GM19455 (cell line): ENCODE measurements around the gene ZNF20.

Experiments used
- ATAC-seq: cut with Tn5 transposase; IDR thresholded peaks from one replicate; pipeline ENCODE4 v1.9.1; 2021; ENCODE audit not compliant: unreplicated experiment

ZNF20 gene

GRCh38 chr19:12139885-12140544 lies at the start of gene ZNF20:
Gene ZNF20, minus strand, starts transcription at chr19:12140350. Its CDS starts 168 bp downstream, at chr19:12140182.
- peak; percentile 91 for ATAC-seq

- ATAC-seq, result no peak
Measured at GRCh38 chr19:12187625-12188024, 47.5 kb upstream of the ZNF20 start.

GRCh38 chr19:12180377-12180776 lies 40.2 kb upstream of the ZNF20 start:
- no peak for ATAC-seq

GRCh38 chr19:12166626-12167025 lies 26.5 kb upstream of the ZNF20 start:
- ATAC-seq, result no peak

GRCh38 chr19:12163826-12164225 lies 23.7 kb upstream of the ZNF20 start:
- no peak for ATAC-seq

GRCh38 chr19:12162882-12163806 lies 23.0 kb upstream of the ZNF20 start, which contains the start of gene ZNF136:
Gene ZNF136, plus strand, starts transcription at chr19:12163096. Its CDS starts 108 bp downstream, at chr19:12163204.
- peak; percentile 90 for ATAC-seq

GRCh38 chr19:12162513-12162881 lies 22.3 kb upstream of the ZNF20 start:
- ATAC-seq, result no peak

GRCh38 chr19:12159773-12160414 lies 19.7 kb upstream of the ZNF20 start:
- no peak for ATAC-seq

- ATAC-seq, result peak; percentile 70
Measured at GRCh38 chr19:12156223-12157058, 16.3 kb upstream of the ZNF20 start, which contains the start of gene ZNF625. Gene ZNF625, minus strand, starts transcription at chr19:12156734. Its CDS starts 176 bp downstream, at chr19:12156558.

GRCh38 chr19:12155324-12155860 lies 15.2 kb upstream of the ZNF20 start:
- ATAC-seq, result no peak

GRCh38 chr19:12145348-12145747 lies 5.2 kb upstream of the ZNF20 start:
- no peak for ATAC-seq

GRCh38 chr19:12141405-12141736 lies 1.2 kb upstream of the ZNF20 start:
- no peak for ATAC-seq

GRCh38 chr19:12140545-12141404 lies 625 bp upstream of the ZNF20 start:
- peak; percentile 11 for ATAC-seq

GRCh38 chr19:12139269-12139668 lies 881 bp downstream of the ZNF20 start:
- ATAC-seq, result no peak

GRCh38 chr19:12137221-12137940 lies 2.8 kb downstream of the ZNF20 start:
- ATAC-seq, result no peak

- ATAC-seq, result no peak
Measured at GRCh38 chr19:12133069-12133468, 7.1 kb downstream of the ZNF20 start.

- ATAC-seq, result no peak
Measured at GRCh38 chr19:12126707-12127106, 13.4 kb downstream of the ZNF20 start.

GRCh38 chr19:12117201-12117970 lies 22.8 kb downstream of the ZNF20 start:
- ATAC-seq, result no peak
